ENCODE measurements around the gene SOX15. TPM values are rescaled to one million over a fixed set of nuclear protein-coding genes. Genes with fewer than 3 reads are reported as not detected.

The SOX15 gene
- not detected for polyA plus RNA-seq (2013, experiment 1 of 2)
- 0.61 TPM for polyA plus RNA-seq (2013, experiment 2 of 2)

DNA sequence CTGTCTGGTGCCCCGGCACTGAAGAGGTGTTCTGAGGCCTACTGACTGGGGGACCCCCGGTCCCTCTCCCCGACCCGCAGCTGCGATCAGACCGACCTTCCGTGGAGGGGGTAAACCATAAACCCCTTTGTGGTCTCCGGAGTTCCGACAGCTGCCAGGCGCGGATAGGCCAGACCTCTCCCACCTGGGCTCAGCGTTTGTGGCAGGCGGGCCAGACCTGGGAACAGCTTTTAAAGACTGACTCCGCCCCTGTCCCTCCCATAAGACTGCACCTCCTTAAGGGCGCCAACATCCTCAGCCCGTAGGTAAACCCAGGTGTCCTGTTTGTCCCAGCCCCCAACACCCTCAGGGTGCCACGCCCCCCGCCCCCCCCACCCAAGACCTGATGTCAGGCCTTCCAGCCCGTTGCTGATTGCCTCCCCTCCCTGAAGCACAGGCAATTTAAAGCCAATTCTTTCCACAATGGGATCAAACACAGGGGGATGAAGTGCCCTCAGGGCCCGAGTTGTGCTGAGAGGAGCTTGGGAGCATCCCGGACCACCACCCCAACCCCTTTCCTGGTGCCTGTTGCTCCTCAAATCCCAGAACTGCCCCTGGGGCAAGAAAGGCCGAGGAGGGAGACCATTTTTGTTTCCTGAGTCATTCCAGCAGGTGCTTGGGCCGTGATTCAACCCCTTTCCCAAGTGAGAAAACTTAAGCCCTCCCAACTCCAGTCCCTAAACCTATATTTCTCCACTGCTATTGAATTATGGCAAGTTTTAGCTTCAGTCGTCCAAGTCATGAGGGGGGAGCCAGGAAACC is at the start of gene SOX15:
TSS of gene SOX15 (minus strand) at position 204 of the 801 bp plus-strand sequence. CDS start 418 bp downstream, outside the sequence.
- 78 to 82% methylated on average over 16 to 19 of the region's 24 CpGs for WGBS, 2 experiments (ENCODE audit: insufficient coverage in 2 of 2)
- Histone ChIP-seq H3K9me3 (ENCODE audit: control insufficient read depth, low read length) (no peaks in the 10 kb centered on the region), H3K4me3 (ENCODE audit: extremely low read depth, insufficient read depth, low read length, poor library complexity, severe bottlenecking) (no peak within 1 kb of the TSS), H3K36me3 (ENCODE audit: control insufficient read depth, insufficient read depth, low read length) (peaks cover 77% of the 10 kb centered on the region), H3K27ac (ENCODE audit: low read depth, low read length, severe bottlenecking) (peak within 1 kb of the TSS; percentile 82), H3K4me1 (ENCODE audit: control insufficient read depth, insufficient read depth, low read length, poor library complexity, severe bottlenecking) (peaks cover 42% of the 10 kb centered on the region)

DNA sequence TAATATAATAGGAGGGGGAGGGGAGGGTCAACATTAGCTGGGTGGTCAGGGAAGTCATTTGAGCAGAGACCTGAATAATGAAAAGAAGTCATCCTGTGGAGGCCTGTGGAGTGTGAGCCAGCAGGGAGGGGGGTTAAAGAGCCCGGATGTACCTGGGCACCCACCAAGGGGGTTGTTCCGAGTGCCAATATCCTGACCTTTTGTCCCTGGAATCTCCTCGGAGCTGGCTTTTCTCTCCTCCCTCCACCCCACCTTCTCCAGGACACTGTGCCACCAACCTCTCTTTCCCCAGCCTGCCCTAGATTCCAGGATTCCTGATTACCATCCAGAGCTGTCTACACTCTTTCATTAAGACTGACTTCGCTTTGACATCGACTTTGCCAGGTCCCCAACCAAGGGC is 46.3 kb upstream of the SOX15 start:
- Histone ChIP-seq H3K36me3 (ENCODE audit: control insufficient read depth, insufficient read depth, low read length) (no peaks in the 10 kb centered on the region), H3K4me3 (ENCODE audit: extremely low read depth, insufficient read depth, low read length, poor library complexity, severe bottlenecking) (no peak overlapping the region), H3K27ac (ENCODE audit: low read depth, low read length, severe bottlenecking) (no peak overlapping the region), H3K9me3 (ENCODE audit: control insufficient read depth, low read length) (no peaks in the 10 kb centered on the region), H3K4me1 (ENCODE audit: control insufficient read depth, insufficient read depth, low read length, poor library complexity, severe bottlenecking) (peaks cover 4% of the 10 kb centered on the region)
- WGBS, 2 experiments (ENCODE audit: insufficient coverage in 2 of 2): 72 to 75% methylated on average over 5 of the region's 5 CpGs

- 54 to 76% methylated on average over 2 to 3 of the region's 5 CpGs for WGBS, 2 experiments (ENCODE audit: insufficient coverage in 2 of 2)
- Histone ChIP-seq H3K9me3 (ENCODE audit: control insufficient read depth, low read length) (no peaks in the 10 kb centered on the region), H3K4me3 (ENCODE audit: extremely low read depth, insufficient read depth, low read length, poor library complexity, severe bottlenecking) (no peak overlapping the region), H3K4me1 (ENCODE audit: control insufficient read depth, insufficient read depth, low read length, poor library complexity, severe bottlenecking) (peaks cover 4% of the 10 kb centered on the region), H3K27ac (ENCODE audit: low read depth, low read length, severe bottlenecking) (no peak overlapping the region), H3K36me3 (ENCODE audit: control insufficient read depth, insufficient read depth, low read length) (no peaks in the 10 kb centered on the region)
These were observed 44.5 kb upstream of the SOX15 start for GRCh38 chr17:7634384-7634783.

- no peaks in the 10 kb centered on the region for H3K36me3 ChIP-seq (ENCODE audit: control insufficient read depth, insufficient read depth, low read length)
- no peak overlapping the region for H3K27ac ChIP-seq (ENCODE audit: low read depth, low read length, severe bottlenecking)
- WGBS, 2 experiments (ENCODE audit: insufficient coverage in 2 of 2): 83 to 86% methylated on average over 1 of the region's 2 CpGs
- peaks cover 4% of the 10 kb centered on the region for H3K4me1 ChIP-seq (ENCODE audit: control insufficient read depth, insufficient read depth, low read length, poor library complexity, severe bottlenecking)
- H3K4me3 ChIP-seq (ENCODE audit: extremely low read depth, insufficient read depth, low read length, poor library complexity, severe bottlenecking): no peak overlapping the region
- no peaks in the 10 kb centered on the region for H3K9me3 ChIP-seq (ENCODE audit: control insufficient read depth, low read length)
These were observed 43.2 kb upstream of the SOX15 start for GRCh38 chr17:7633093-7633492.

GRCh38 chr17:7632492-7632894 is 42.6 kb upstream of the SOX15 start:
- no peak overlapping the region for H3K27ac ChIP-seq (ENCODE audit: low read depth, low read length, severe bottlenecking)

DNA sequence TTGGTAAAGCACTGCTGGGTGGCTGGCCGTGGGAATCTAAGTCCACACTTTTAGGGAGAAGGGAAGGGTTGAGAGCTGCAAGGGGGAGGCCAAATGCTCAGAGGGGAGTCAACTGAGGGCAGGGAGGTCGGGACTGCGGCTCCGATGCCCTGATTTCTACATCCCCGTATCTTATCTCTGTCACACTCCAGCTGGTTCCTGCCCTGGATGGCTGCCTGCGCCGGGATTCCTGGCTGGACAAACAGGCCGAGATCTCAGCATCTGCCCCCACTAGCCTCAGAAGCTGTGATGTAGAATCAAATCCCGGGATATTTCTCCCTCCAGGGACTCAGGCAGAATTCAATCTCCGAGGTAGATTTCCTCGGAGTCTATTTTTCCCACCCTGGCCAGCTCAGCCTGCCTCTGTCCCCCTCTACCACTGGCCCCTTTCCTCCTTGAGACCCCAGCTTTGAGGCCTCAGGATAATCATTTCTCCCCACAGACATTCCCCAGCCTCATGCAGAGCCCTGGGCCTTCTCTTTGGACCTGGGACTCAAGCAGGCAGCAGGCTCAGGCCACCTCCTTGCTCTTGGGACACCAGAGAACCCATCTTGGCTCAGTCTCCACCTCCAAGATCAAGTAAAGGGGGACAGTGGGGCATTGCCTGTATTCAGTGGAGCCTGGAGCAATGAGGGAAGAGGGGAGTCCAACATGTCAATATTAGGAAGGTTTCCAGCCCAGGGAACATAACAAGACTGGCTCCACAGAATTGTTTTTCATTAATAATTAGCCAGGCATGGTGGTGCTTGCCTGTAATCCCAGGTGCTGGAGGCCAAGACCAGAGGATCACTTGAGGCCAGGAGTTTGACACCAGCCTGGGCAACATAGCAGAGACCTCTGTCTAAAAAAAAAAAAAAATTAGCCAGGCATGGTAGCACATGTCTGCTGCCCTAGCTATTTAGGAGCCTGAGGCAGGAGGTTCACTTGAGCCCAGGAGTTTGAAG is 41.8 kb upstream of the SOX15 start:
- WGBS, 2 experiments (ENCODE audit: insufficient coverage in 2 of 2): 82 to 86% methylated on average over 9 to 10 of the region's 11 CpGs
- Histone ChIP-seq H3K4me1 (ENCODE audit: control insufficient read depth, insufficient read depth, low read length, poor library complexity, severe bottlenecking) (peaks cover 7% of the 10 kb centered on the region), H3K9me3 (ENCODE audit: control insufficient read depth, low read length) (no peaks in the 10 kb centered on the region), H3K4me3 (ENCODE audit: extremely low read depth, insufficient read depth, low read length, poor library complexity, severe bottlenecking) (no peak overlapping the region), H3K27ac (ENCODE audit: low read depth, low read length, severe bottlenecking) (no peak overlapping the region), H3K36me3 (ENCODE audit: control insufficient read depth, insufficient read depth, low read length) (no peaks in the 10 kb centered on the region)

More at GRCh38 chr17:7632492-7632894, 42.6 kb upstream of the SOX15 start:
- Histone ChIP-seq H3K9me3 (ENCODE audit: control insufficient read depth, low read length) (no peaks in the 10 kb centered on the region), H3K4me3 (ENCODE audit: extremely low read depth, insufficient read depth, low read length, poor library complexity, severe bottlenecking) (no peak overlapping the region), H3K36me3 (ENCODE audit: control insufficient read depth, insufficient read depth, low read length) (no peaks in the 10 kb centered on the region), H3K4me1 (ENCODE audit: control insufficient read depth, insufficient read depth, low read length, poor library complexity, severe bottlenecking) (peaks cover 4% of the 10 kb centered on the region)
- WGBS, 2 experiments (ENCODE audit: insufficient coverage in 2 of 2): 8 to 54% methylated on average over 2 of the region's 6 CpGs

- Histone ChIP-seq H3K4me3 (ENCODE audit: extremely low read depth, insufficient read depth, low read length, poor library complexity, severe bottlenecking) (no peak within 1 kb of the TSS), H3K4me1 (ENCODE audit: control insufficient read depth, insufficient read depth, low read length, poor library complexity, severe bottlenecking) (peaks cover 10% of the 10 kb centered on the region), H3K9me3 (ENCODE audit: control insufficient read depth, low read length) (no peaks in the 10 kb centered on the region), H3K27ac (ENCODE audit: low read depth, low read length, severe bottlenecking) (no peak within 1 kb of the TSS), H3K36me3 (ENCODE audit: control insufficient read depth, insufficient read depth, low read length) (peaks cover 10% of the 10 kb centered on the region)
- 88 to 90% methylated on average over 9 to 10 of the region's 13 CpGs for WGBS, 2 experiments (ENCODE audit: insufficient coverage in 2 of 2)
These were observed 40.2 kb upstream of the SOX15 start, which contains the start of gene SHBG for GRCh38 chr17:7629939-7630571. Gene SHBG, plus strand, starts transcription at chr17:7630135. Its CDS starts 38 bp downstream, at chr17:7630173.

DNA sequence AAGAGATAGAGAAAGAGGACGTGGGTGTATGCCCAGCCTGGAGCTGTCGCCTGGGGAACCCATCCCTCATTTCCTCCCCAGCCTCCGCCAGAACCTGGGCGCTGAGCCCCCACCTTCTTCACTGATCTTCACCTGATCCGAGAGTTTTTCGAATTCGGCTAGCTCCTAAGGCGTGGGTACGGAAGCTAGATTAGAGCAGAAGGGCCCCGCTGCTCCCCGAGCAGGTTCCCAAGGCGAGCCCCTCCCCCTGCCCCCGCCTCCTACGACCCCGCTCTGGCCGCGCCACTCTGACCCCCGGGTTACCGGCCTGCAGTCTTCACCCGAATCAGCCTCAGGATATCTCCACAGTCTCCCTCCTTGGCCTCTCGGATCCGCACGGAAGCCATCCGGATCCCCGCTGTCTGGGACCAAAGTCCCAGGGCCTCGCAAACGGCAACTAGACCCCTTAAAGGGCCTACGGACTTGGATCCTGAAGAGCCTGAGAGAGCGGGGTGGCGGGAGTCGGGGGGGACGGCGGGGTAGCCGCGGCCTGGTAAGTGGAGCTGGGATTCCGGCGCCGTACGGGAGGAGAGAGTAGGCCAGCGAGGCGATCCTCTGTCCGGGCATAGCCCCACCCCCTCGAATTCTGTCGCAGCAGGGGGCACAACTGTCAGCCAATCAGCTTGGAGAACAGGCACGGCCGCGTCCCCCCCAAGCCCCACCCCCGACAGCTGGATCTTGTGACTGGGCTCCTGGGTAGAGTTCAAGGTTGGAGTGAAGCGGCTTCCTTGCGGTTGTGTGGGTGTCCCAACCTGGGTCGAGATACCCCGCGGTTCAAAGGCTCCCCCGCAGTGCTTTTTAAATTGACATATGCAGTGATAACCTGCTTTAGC is 37.6 kb upstream of the SOX15 start, which contains the start of gene SAT2:
TSS of gene SAT2 (minus strand) at position 572 of the 872 bp plus-strand sequence. CDS start at position 386, 186 bp downstream.
- WGBS, 2 experiments (ENCODE audit: insufficient coverage in 2 of 2): 0 to 2% methylated on average over 32 to 45 of the region's 54 CpGs
- H3K4me3 ChIP-seq (ENCODE audit: extremely low read depth, insufficient read depth, low read length, poor library complexity, severe bottlenecking): peak within 1 kb of the TSS; percentile 83
- H3K4me1 ChIP-seq (ENCODE audit: control insufficient read depth, insufficient read depth, low read length, poor library complexity, severe bottlenecking): peaks cover 5% of the 10 kb centered on the region
- peaks cover 10% of the 10 kb centered on the region for H3K36me3 ChIP-seq (ENCODE audit: control insufficient read depth, insufficient read depth, low read length)
- H3K9me3 ChIP-seq (ENCODE audit: control insufficient read depth, low read length): no peaks in the 10 kb centered on the region
- H3K27ac ChIP-seq (ENCODE audit: low read depth, low read length, severe bottlenecking): peak within 1 kb of the TSS; percentile 94

- Histone ChIP-seq H3K4me1 (ENCODE audit: control insufficient read depth, insufficient read depth, low read length, poor library complexity, severe bottlenecking) (peaks cover 5% of the 10 kb centered on the region), H3K36me3 (ENCODE audit: control insufficient read depth, insufficient read depth, low read length) (peaks cover 10% of the 10 kb centered on the region), H3K9me3 (ENCODE audit: control insufficient read depth, low read length) (no peaks in the 10 kb centered on the region), H3K4me3 (ENCODE audit: extremely low read depth, insufficient read depth, low read length, poor library complexity, severe bottlenecking) (peak overlapping the region; percentile 83), H3K27ac (ENCODE audit: low read depth, low read length, severe bottlenecking) (peak overlapping the region; percentile 94)
- 0 to 16% methylated on average over 1 to 4 of the region's 6 CpGs for WGBS, 2 experiments (ENCODE audit: insufficient coverage in 2 of 2)
These were observed 37.0 kb upstream of the SOX15 start for GRCh38 chr17:7626956-7627249.
